Uterus (tissue), 2 donors: ENCODE data around the gene STRADA.

Source experiments
- POLR2A ChIP-seq, 2 donors: fragments of 450-650 bp; IDR thresholded peaks; one replicate each; pipeline ENCODE4 v1.6.1; 2016; ENCODE audit warnings: antibody characterized with exemption in 2 of 2, mild to moderate bottlenecking in 1 of 2, moderate library complexity in 1 of 2
- TF ChIP-seq, protein P1 (sequence below), 4 experiments: fragments of 200-600 bp in 2 of 4; fragments of 450-650 bp in 2 of 4; sonication (generic) in 2 of 4; IDR thresholded peaks; one replicate each; pipeline ENCODE4 v1.5.1; 2016 to 2019; ENCODE audit warnings: antibody characterized with exemption in 4 of 4, mild to moderate bottlenecking in 2 of 4, moderate library complexity in 1 of 4

DNA sequence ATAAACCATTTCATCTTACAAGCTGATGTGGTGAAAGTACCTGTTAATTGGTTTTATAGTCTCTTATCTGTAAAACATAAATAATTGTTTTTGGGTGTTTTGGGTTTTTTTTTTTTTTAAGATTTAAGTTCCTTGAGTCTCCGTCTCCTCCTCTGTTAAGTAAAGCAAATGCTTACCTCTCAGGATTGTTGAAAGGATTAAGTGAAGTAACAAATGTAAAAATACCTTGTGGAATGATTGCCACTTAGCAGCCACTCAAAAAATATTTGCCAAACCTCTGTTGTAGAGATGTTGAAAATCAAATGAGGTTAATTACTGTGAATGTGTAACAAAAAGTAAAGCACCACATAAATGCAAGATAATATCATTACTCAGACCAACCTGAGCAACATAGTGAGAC, 60.9 kb downstream of the STRADA start:
- no peak for TF ChIP-seq POLR2A (IDR thresholded peaks at IDR 0.05)
- TF ChIP-seq, protein P1, sequence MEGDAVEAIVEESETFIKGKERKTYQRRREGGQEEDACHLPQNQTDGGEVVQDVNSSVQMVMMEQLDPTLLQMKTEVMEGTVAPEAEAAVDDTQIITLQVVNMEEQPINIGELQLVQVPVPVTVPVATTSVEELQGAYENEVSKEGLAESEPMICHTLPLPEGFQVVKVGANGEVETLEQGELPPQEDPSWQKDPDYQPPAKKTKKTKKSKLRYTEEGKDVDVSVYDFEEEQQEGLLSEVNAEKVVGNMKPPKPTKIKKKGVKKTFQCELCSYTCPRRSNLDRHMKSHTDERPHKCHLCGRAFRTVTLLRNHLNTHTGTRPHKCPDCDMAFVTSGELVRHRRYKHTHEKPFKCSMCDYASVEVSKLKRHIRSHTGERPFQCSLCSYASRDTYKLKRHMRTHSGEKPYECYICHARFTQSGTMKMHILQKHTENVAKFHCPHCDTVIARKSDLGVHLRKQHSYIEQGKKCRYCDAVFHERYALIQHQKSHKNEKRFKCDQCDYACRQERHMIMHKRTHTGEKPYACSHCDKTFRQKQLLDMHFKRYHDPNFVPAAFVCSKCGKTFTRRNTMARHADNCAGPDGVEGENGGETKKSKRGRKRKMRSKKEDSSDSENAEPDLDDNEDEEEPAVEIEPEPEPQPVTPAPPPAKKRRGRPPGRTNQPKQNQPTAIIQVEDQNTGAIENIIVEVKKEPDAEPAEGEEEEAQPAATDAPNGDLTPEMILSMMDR (IDR thresholded peaks at IDR 0.05), result no peak
